SK-N-SH treated with all-trans-retinoic acid at 6 μM for 48 hours (cell line): ENCODE data around the gene METTL22.

Experiments
- ATAC-seq: fragments of 200-7000 bp; cut with Tn5 transposase; 3 replicates; pipeline ENCODE4 v1.9.1; 2020; ENCODE audit warnings: mild to moderate bottlenecking, moderate library complexity
- ARNTL ChIP-seq: fragments of 450-650 bp; formaldehyde crosslinking; IDR thresholded peaks from 2 replicates; pipeline ENCODE4 v1.5.0; 2020; ENCODE audit warnings: low read depth, mild to moderate bottlenecking, moderate library complexity, borderline replicate concordance
- BACH2 ChIP-seq: fragments of 250-450 bp; sonication (Bioruptor Pico); IDR thresholded peaks from 2 replicates; pipeline ENCODE4 v1.9.0; 2021; ENCODE audit warnings: mild to moderate bottlenecking, borderline replicate concordance
- CREB5 ChIP-seq: fragments of 250-450 bp; sonication (Bioruptor Pico); IDR thresholded peaks from 2 replicates; pipeline ENCODE4 v1.5.1; 2020; ENCODE audit warnings: low read depth, mild to moderate bottlenecking, moderate library complexity
- CSDC2 ChIP-seq: fragments of 250-450 bp; sonication (Bioruptor Pico); IDR thresholded peaks from 2 replicates; pipeline ENCODE4 v1.5.0; 2020; ENCODE audit warnings: mild to moderate bottlenecking, moderate library complexity
- CSRNP3 ChIP-seq: fragments of 250-450 bp; sonication (Bioruptor Pico); IDR thresholded peaks from 2 replicates; pipeline ENCODE4 v1.5.1; 2021; ENCODE audit warnings: mild to moderate bottlenecking, moderate library complexity
- ESRRG ChIP-seq: fragments of 250-450 bp; sonication (Bioruptor Pico); IDR thresholded peaks from 2 replicates; pipeline ENCODE4 v1.6.1; 2021; ENCODE audit warnings: mild to moderate bottlenecking
- GLIS3 ChIP-seq: fragments of 250-450 bp; sonication (Bioruptor Pico); IDR thresholded peaks from 2 replicates; pipeline ENCODE4 v1.5.0; 2020; ENCODE audit warnings: mild to moderate bottlenecking, moderate library complexity
- ISL1 ChIP-seq: fragments of 250-450 bp; sonication (Bioruptor Pico); IDR thresholded peaks from 2 replicates; pipeline ENCODE4 v2.1.2; 2022; ENCODE audit warnings: mild to moderate bottlenecking, moderate library complexity
- OSR1 ChIP-seq: fragments of 250-450 bp; sonication (Bioruptor Pico); IDR thresholded peaks from 2 replicates; pipeline ENCODE4 v1.8.0; 2022; ENCODE audit warnings: moderate library complexity, mild to moderate bottlenecking, inconsistent platforms
- PATZ1 ChIP-seq: fragments of 250-450 bp; sonication (Bioruptor Pico); IDR thresholded peaks from 2 replicates; pipeline ENCODE4 v1.8.0; 2020; ENCODE audit warnings: mild to moderate bottlenecking, moderate library complexity, borderline replicate concordance
- POU6F1 ChIP-seq: fragments of 250-450 bp; sonication (Bioruptor Pico); IDR thresholded peaks from 2 replicates; pipeline ENCODE4 v1.8.0; 2021; ENCODE audit warnings: low read depth, mild to moderate bottlenecking, moderate library complexity, borderline replicate concordance
- PPARA ChIP-seq: fragments of 250-450 bp; sonication (Bioruptor Pico); IDR thresholded peaks from 2 replicates; pipeline ENCODE4 v1.5.0; 2020; ENCODE audit warnings: mild to moderate bottlenecking, borderline replicate concordance
- RARB ChIP-seq: fragments of 250-450 bp; sonication (Bioruptor Pico); IDR thresholded peaks from 2 replicates; pipeline ENCODE4 v1.8.0; 2021; ENCODE audit warnings: mild to moderate bottlenecking, moderate library complexity
- SNAI2 ChIP-seq: fragments of 250-450 bp; sonication (Bioruptor Pico); IDR thresholded peaks from 2 replicates; pipeline ENCODE4 v1.5.0; 2020; ENCODE audit warnings: mild to moderate bottlenecking, moderate library complexity
- TCF4 ChIP-seq: fragments of 250-450 bp; sonication (Bioruptor Pico); IDR thresholded peaks from 2 replicates; pipeline ENCODE4 v1.8.0; 2021; ENCODE audit warnings: mild to moderate bottlenecking, moderate library complexity, borderline replicate concordance
- TOX ChIP-seq: fragments of 250-450 bp; sonication (Bioruptor Pico); IDR thresholded peaks from 2 replicates; pipeline ENCODE4 v1.8.0; 2021; ENCODE audit warnings: mild to moderate bottlenecking, moderate library complexity, borderline replicate concordance
- TSHZ2 ChIP-seq: fragments of 250-450 bp; sonication (Bioruptor Pico); IDR thresholded peaks from 2 replicates; pipeline ENCODE4 v1.5.0; 2020; ENCODE audit warnings: mild to moderate bottlenecking, moderate library complexity
- ZC3H10 ChIP-seq: fragments of 250-450 bp; sonication (Bioruptor Pico); IDR thresholded peaks from 2 replicates; pipeline ENCODE4 v1.5.1; 2021; ENCODE audit warnings: mild to moderate bottlenecking, moderate library complexity
- ZFP30 ChIP-seq: fragments of 450-650 bp; formaldehyde crosslinking; IDR thresholded peaks from 2 replicates; pipeline ENCODE4 v1.5.0; 2022; ENCODE audit warnings: mild to moderate bottlenecking, moderate library complexity
- ZNF565 ChIP-seq: fragments of 450-650 bp; formaldehyde crosslinking; conservative IDR thresholded peaks from 2 replicates; pipeline ENCODE4 v1.5.0; 2020; ENCODE audit warnings: low read depth, mild to moderate bottlenecking, moderate library complexity
- ZNF8 ChIP-seq: fragments of 450-650 bp; formaldehyde crosslinking; IDR thresholded peaks from 2 replicates; pipeline ENCODE4 v1.5.0; 2020; ENCODE audit warnings: mild to moderate bottlenecking, moderate library complexity

The METTL22 gene

GRCh38 chr16:8572919-8573724, 48.4 kb upstream of the METTL22 start:
- ATAC-seq, result peak; percentile 53; the same call in 2 of the 3 replicates
- no peak for TF ChIP-seq ARNTL (CRISPR knock-in tag)
- TF ChIP-seq RARB (CRISPR knock-in tag), result no peak
- TF ChIP-seq TCF4 (CRISPR knock-in tag), result no peak
- TF ChIP-seq ESRRG (CRISPR knock-in tag), result no peak
- TF ChIP-seq PATZ1 (CRISPR knock-in tag), result no peak
- TF ChIP-seq ISL1 (CRISPR knock-in tag), result no peak
- no peak for TF ChIP-seq CSDC2 (CRISPR knock-in tag)
- TF ChIP-seq BACH2, result no peak
- TF ChIP-seq CSRNP3 (CRISPR knock-in tag), result no peak
- TF ChIP-seq ZC3H10 (CRISPR knock-in tag), result no peak
- TF ChIP-seq OSR1, result no peak
- no peak for TF ChIP-seq ZFP30 (CRISPR knock-in tag)
- no peak for TF ChIP-seq POU6F1 (CRISPR knock-in tag)
- TF ChIP-seq PPARA, result no peak
- TF ChIP-seq TOX (CRISPR knock-in tag), result no peak
- TF ChIP-seq, all 23 proteins: peak for 0

GRCh38 chr16:8575399-8575798, 46.1 kb upstream of the METTL22 start:
- ATAC-seq, result no peak
- no peak for TF ChIP-seq SNAI2
- no peak for TF ChIP-seq OSR1
- TF ChIP-seq CSDC2 (CRISPR knock-in tag), result no peak
- TF ChIP-seq POU6F1 (CRISPR knock-in tag), result no peak
- TF ChIP-seq TOX (CRISPR knock-in tag), result no peak
- no peak for TF ChIP-seq ARNTL (CRISPR knock-in tag)
- no peak for TF ChIP-seq ZFP30 (CRISPR knock-in tag)
- no peak for TF ChIP-seq CSRNP3 (CRISPR knock-in tag)
- no peak for TF ChIP-seq GLIS3 (CRISPR knock-in tag)
- TF ChIP-seq ZNF8 (CRISPR knock-in tag), result no peak
- no peak for TF ChIP-seq TCF4 (CRISPR knock-in tag)
- no peak for TF ChIP-seq TSHZ2 (CRISPR knock-in tag)
- no peak for TF ChIP-seq ESRRG (CRISPR knock-in tag)
- TF ChIP-seq ZNF565, result no peak
- no peak for TF ChIP-seq ISL1 (CRISPR knock-in tag)
- TF ChIP-seq ZC3H10 (CRISPR knock-in tag), result no peak
- no peak for TF ChIP-seq CREB5 (CRISPR knock-in tag)
- TF ChIP-seq, all 23 proteins: peak for 0
